ENCODE results near the gene TRMT61A.
"Not testable (repeated sequence)": the region's sequence is repeated elsewhere in the genome, so short reads cannot be mapped to it uniquely, and the experiment has no call there.

Gene TRMT61A

DNA sequence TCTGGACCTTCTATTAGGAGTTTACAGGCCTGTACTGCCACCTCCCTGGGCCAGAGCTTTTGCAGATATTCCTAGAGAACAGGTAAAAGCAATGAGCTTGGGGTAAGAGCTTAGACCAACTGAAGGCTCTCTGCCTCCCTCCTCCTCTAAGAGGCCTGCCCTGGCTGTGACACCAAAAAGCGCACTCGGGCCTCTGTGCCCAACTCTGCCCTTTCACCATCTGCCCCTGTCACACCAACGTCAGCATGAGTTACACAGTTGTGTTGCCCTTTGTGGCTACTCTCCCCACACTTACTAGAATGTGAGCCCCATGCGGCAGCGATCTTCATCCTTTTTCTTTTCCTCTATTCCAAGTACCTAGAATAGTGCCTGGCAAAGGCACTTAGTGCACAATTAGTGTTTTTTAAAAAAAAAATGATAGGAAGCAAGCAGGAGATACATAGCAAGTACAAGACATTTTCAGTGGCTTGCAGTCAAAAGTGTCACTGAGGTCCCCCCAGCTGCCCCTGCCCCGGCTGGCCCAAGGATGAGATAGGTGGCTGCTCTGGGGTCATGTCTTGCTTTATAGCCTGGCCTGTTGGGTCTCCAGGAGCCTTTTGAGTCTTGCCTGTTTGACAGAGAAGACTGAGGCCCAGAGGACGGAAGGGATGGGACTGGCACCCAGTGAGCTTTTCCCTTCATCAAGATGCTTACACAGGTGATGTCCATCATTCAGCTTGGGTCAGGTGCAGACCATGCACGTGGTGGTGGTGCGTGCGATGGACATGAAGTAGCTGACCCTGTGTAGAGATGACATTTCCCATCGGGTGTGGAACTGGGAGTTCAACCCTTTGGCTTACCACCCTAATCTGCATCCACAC is 18.9 kb upstream of the TRMT61A start:
- DNase-seq = no peak

DNA sequence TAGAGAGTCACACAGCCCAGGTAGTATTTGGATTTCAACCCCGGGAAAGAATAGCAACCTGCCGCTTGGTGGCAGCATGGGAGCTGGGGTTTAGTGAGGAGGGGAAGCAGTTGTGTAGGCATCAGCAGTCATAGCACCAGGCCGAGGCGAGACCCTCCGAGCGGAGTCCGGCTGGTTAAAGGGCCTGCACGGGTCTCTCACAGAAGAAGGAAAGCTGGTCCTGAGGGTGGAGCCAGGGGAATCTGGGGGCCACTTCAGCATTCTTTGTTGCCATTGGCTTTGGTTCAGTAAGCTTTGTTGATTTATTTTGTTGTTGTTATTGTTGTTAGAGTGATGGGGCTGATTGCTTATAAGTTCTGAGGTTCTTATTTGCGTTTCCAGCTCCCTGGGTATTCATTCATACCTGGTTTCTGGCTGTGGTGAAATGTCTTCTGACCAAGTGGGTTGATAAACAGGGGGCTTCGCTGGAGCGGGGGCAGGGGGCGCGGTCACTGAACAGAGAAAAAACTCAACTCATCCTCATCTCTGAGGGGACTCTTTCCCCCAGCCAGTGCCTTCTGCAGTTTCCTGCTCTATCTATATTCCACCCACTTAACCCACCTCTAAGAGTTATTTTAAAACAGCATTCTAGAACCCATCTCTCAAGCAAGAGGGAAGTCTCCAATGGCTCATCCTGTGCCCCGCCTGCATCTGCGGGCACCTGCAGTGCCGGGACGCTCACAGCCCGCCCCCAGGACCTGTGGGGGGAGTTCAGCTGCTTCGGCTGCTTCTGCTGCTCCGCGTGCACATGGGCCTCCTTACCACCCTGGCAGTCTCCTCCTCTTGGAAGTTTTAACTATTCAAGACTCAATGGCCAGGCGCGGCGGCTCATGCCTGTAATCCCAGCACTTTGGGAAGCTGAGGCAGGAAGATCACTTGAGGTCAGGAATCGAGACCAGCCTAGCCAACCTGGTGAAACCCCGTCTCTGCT is 18.0 kb upstream of the TRMT61A start:
- no peak for DNase-seq

DNA sequence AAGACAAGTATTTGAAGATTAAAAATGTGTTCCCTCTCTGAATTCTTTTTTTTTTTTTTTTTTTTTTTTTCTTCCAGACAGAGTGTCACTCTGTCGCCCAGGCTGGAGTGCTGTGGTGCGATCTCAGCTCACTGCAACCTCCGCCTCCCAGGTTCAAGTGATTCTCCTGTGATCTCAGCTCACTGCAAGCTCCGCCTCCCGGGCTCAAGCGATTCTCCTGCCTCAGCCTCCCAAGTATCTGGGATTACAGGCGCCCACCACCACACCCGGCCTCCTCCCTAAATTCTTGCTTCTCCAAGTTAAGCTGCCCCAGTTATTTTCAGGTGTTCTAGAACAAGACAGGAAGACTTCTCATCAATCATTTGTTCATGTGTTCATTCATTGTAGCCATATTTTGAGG is 16.8 kb upstream of the TRMT61A start:
- not testable (repeated sequence) for DNase-seq

DNA sequence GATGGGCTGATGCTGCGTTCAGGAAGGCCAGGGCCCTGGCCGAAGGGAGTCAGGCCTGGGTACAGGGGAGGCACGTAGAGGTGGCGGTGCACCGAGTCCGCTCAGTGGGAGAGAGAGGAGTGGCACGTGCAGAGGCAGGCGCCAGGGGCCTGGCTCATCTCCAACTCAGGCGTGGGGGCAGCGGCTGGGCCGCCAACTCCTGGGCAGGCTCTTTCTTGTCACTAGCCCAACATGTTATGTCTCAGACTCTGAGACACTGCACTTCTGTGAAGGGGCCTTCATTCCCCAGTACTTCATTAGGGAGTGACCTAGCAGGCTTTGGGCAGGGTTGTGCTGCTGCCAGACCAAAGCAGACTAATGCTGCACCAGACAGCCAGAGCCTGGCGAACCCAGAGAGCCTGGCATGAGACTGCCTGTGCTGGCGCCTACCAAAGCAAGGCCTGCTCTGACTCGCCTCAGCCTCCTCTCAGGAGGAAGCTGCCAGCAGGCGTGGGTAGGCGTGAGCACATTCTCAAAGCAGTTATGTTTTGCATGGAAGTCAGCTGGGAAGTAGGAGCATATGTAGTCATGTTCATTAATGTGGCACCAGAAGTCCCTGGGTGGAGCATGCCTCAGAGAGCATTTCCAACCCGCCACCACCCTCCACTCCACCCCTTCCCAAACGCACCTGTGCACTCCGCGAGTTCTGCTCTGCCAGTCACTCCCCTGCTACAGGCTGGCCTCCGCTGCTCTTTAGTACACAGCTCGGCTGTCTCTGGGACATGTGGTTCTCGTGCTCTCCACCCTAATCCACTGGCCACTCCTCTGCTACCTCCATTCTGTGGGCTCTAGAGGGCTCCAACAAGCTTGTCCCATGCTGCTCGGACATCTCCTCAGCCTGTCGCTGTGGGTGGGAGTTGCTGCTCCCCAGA is 16.0 kb upstream of the TRMT61A start:
- DNase-seq = peak; percentile 6

DNA sequence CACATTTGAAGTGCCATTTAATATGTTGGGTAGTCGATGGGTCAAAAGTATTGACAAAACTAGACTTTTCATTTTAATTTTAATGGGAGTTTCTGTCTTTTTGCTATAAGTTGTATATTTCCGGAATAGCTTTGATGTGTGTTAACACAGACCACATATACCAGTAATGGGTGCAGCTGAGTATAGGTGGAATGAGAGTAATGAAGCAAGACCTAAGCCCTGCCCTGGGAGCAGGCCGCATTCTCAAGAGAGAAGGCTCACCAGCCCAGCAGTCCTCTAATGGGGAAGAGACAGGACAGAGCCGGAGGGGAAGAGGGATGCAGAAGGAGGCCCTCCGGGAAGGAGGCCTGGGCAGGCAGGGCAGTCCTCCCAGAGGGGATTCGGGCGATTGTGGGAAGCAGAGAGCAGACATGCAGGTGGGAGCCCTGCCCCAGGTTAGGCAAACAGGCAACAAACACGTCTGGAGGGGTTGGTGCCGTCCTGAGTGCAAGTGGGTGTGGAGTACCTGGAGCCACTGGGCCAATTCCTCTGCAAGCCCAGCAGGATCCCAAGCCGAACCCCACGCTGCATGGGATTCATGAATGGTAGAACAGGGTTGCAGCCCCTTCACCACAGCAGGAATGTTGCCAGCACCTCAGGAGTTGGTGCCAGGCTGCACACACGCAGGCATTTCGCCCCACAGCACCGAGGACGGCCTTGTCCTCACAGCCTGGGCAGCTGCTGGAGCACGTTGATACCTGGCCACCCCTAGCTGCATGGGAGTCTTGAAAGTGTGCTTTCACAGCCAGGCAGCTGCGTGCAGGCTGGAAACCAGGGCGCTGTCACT is 14.2 kb upstream of the TRMT61A start:
- no peak for DNase-seq

DNA sequence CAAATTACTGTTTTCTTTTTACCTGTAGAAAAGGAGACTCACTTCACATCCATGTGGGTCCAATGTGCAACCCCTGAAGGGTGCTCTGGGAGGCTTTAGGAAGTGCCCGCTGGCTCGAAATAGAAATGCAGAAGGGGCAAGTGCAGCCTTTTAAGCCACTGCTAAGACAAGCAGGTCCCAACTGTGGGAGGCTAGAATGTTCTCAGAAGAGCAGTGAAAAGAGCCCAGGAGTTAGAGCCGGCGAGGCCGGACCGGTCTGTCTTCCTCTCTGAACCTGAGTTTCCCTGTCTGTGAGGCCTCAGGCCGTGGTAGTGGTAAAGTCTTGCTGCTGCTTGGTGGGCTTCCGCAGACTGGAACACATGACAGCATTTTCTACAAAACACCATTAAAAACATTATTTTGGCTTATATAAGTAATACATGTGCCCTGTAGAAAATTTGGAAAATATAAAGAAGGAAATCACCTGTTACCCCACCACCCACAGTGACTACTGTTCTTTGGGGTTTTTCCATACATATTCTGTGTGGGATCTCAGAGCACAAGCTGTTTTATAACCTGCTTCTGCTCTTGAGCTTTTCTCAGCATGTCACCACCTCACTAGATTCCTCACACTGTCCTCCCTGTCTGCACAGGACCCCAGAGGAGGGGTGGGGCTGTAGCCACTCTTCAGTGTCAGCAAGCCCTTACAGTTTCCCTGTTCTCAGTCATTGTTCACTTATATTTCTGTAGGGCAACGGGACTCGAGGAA is 12.4 kb upstream of the TRMT61A start:
- DNase-seq = no peak

DNA sequence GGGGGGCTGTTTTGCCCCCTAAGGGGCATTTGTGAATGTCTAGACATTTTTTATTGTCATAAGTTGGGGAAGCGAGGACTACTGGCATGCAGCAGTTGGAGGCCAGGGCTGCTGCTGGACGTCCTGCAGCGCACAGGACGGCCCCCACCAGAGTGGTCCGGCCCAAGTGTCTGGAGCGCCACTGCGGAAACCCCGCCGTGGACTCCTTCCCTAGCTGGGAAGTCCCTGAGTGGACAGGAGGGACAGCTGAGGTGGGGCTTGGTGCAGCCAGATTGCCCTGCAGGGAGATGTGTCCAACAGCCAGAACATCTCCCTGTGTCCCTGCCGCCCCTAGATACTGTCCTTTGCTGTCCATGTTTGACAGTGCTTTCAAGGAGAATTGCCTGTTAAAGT is 11.8 kb upstream of the TRMT61A start:
- DNase-seq = no peak

DNA sequence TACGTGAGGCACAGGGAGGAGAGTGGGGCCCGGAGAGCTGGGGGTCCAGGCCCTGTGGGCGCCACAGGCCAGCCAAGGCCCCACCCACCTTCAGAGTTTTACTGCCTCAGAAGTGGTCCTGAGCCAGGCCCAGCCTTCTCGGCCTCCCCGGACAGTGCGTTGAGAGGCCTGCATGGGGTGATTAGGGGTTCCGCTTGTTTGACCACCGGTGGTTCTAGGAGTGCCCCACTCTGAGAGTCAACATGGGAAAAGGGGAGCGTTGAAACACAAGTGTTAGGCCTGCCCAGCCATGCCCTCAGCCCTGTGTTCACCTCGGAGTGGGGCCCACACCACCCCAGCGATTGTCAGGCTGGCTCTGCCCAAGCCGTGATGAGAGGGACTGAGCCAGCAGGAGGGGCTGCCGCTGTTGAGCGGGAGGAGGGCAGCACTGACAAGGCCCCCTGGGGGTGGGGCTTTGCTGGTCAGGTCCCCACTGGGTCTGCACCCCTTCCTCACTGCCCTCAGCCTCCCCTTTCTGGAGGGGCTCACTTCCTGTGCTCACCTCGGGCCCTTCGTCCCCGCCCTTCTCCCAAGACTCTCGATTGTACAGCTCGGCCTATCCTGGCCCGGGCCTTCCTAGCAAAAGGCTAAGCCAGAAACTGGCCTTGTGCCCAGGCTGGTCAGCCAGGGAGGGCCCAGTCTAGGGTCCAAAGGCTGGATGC is 11.1 kb upstream of the TRMT61A start:
- no peak for DNase-seq

DNA sequence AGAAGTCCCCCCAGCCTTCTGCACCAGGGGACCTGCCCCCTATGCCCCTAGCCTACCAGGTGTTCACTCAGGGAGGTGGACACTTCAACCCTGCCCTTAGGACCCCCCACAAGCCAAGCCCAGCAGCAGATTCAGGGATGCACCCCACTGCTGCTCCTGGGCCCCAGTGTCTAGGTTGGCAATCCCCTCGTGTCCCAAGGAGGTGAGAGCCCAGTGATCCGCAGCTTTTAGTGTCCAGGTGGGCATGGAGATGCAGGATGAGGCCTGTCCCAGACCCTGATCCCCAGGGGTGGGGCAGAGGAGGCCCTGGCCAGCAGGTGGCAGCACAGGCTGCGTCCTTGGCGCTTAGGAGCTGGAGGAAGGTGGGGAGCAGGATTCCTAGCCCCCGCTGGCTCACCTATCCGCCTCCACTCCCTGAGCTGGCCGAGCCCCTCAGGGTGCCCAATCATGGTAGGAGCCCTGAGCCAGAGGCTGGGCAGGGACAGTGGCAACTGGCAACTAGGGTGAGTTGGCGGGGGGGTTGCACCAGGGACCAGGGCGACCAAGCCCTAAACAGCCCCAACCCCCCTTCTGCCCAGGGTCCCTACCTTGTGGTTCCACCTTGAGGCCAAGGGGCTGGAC is 10.5 kb upstream of the TRMT61A start:
- peak; percentile 17 for DNase-seq

DNA sequence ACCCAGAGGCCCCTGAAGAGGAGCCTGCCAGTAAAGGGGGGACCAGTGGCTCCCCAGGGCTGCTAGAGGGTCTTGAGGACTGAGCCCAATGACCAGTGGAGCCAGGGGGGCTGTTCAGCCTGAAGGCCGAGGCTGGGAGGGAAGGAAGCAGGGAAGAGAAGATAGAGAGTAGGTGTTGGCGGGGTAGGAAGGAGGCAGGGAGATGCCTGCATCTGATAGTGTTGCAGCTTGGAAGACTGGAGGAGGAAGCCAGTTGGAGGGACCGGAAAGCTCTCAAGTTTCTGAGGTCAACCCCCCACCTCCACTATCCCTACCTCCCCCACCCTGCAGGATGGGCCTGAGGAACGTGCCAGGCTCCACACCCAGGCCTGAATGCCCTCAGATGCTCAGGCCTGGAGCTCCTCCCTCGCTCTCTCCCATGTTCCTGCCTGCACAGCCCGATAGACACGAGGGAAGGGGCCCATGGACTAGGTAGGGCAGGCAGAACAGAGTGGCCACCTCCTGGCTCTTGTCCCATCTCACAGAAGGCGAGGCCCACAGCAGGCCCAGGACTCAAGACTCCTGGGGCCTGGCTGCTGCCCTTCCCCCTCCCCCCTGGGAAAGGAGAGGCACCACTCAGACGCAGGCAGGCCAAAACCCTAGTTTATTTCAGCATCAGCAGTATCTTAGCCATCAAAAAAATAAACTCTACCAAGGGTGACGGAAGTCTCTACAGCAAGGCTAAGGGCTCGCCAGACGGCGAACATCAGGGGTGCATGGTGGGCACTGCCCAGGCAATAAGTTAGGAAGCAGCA is 9.8 kb upstream of the TRMT61A start:
- no peak for DNase-seq

DNA sequence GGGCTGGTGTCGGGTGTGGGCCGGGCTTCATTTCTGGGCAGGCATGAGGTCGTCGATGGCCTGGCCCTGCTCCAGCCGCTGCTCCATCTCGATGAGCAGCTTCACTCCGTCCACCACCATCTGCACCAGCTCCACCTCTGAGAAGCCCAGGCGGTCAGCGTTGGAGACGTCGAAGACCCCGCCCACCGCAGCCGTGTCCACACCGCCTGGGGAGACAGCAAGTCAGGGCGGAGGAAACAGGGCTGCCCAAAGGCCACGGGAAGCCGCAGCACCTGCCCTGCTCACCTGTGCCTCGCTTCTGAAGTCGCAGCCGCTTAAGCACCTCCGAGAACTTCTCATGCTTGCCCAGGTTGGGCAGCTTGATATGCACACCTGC is 9.2 kb upstream of the TRMT61A start:
- no peak for DNase-seq

DNA sequence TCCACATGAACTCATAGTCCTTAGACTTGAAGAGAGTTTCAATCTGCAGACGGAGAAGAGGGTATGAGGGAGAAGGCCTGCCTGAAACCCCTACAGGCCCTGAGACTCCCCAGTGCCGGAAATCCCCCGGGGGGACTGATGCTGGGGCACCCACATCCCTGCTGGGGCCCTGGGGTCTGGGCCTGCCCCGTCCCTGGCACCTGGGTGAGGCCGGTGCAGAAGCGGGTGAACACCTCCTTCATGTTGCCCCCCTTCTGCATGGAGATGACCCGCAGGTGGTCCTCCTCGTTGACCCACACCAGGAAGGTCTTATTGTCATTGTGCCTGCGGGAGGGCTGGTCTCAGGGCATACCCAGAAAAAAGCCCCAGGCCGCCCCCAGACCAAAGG is 8.7 kb upstream of the TRMT61A start:
- no peak for DNase-seq

DNA sequence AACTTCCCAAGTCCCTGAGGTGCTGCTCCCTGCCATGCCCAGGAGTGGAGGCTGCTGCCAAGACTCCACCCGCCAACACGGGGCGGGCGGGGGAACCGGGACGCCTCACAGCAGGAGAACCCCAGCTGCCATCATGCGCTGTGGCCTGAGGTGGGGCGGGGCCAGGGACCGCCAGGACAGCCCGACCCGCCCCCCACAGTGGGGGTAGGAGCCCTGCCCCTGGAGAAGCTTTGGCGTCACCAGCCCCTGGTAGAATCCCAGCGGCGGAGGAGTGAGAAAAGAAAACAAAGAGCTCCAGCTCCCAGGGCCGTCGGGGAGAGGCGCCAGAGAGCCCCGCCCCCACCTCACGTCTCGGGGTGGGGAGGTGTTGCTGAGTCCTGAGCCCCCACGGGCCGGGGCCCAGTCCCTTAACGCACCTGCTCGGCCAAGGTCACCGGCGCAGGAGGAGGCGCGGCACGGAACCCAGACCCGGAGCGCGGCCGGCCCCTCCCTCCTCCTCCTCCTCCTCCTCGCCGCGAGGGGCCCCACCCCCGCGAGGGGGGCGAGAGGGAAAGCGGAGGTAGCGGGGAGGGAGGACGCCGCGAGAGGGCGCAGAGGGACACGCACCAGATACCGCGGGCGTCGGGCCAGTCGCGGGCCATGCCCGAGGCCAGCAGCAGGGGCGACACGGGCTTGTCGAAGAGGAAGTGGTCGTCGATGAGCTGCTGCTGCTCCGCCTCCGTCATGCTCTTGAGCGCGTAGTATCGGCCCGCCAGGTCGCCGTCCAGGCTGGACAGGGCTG is 8.1 kb upstream of the TRMT61A start:
- DNase-seq = peak; percentile 70

DNA sequence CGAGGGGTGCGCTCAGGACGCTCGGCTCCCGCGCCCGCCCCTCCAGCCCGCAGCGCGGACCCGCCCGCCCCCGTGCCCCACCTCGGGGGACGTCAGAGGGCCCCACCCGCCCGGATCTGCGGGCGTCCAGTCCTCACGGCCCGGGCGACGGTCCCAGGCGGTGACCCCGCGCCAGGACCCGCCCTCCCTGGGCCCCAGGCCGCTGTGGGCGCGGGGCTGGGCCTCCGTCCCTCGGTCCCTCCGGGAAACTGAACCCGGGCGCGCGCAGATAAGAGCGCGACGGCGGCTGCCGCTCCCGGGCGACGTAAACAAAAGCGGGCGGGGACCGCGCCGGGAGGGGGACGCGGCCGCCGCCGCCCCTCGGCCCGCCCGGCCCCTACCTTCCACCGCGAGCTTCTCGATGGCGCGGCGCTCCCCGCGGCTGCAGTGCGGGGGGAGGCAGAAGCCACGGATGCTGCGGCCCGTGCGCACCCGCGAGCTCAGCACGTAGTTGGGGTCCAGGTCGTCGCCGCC is 7.5 kb upstream of the TRMT61A start:
- DNase-seq = peak; percentile 60

DNA sequence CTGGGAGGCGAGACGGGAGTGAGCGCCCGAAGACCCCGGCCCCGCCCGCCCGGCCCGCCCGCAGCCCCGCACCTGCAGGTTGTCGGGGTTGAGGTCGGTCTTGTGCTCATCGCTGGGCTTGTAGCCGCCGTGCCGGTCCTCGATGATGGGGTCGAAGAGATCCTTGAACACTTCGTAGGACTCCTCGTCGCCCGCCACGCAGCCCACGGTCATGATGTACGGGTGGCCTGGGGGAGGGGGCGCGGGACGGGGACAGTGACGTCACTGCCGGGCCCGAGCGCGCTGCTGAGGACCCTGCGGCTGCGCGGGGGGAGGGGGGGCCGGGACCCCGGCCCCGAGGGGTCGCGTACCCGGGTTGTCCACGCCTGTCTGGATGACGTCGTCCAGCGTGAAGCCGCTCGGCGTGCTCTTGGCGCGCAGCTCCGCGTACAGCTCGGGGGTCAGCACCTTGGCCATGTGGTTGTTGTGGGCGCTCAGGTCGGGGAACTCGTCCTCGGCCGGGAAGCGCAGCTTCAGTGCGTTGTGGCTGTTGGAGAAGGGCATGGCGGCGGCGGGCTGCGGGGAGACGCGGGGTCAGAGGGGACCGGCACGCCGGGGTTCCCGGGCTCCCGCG is 6.9 kb upstream of the TRMT61A start:
- no peak for DNase-seq

DNA sequence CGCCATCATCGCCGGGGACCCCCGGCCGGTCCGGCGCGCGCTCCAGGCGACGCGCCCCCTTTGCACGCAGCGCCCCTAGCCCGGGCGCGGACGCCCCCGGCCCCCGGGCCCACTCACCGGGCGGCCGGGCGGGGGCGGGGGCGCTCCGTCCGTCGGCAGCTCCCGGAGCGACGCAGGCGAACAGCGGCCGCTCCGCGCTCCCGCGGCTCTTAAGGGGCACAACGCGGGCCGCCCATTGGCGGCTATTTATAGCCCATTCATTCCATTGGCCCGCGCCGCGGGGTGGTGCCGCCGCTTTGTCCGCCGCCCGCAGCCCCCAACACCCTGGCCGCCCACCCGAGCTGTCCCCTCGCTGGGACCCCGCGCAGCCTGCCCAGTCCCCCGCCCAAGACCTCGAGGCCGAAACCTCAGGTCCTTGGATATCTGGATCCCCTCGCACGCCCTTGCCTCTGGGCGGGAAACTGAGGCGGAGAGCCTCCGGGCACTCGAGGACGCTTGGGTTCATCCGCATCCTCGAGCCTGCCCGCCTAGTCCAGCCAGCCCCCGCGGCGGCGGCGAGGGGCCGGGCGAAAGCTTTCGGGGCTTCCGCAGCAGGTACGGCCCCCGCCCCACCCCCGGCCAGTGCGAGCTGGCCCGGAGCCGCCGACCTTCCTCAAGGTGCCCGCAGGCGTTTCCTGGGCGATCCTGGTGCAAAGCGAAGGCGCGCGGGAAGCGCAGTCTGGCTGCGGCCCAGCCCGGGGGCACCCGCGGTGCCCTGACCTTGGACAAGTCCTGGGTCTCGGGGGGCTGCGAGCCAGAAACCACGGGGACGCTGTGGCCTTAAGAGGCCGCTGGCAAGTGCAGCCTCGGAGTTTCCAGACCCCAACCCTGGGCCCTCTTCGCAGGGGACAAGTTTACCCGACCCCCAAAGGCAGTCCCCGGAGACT is 6.1 kb upstream of the TRMT61A start, which contains the start of gene CKB:
CKB (minus strand) TSS at position 182 of the 926 bp plus-strand sequence. CDS start 337 bp downstream, outside the sequence.
- DNase-seq = peak; percentile 81

Measured in NCI-H774 (cell line).